Hematopoietic multipotent progenitor cell treated with erythropoietin and hydrocortisone succinate and interleukin-3 and kit ligand, for 8 days (in vitro differentiated cells): ENCODE measurements around the gene WDR47.
"Not testable (repeated sequence)": the region's sequence is repeated elsewhere in the genome, so short reads cannot be mapped to it uniquely, and the experiment has no call there.

Source experiments
- DNase-seq: peaks from one replicate; pipeline ENCODE4 v3.0.0-alpha.2; 2015

The WDR47 gene

GRCh38 chr1:109041621-109042468 is at the start of gene WDR47:
Gene WDR47, minus strand, starts transcription at chr1:109042102. Its CDS starts 18,590 bp downstream, at chr1:109023512.
- peak; percentile 96 for DNase-seq

DNA sequence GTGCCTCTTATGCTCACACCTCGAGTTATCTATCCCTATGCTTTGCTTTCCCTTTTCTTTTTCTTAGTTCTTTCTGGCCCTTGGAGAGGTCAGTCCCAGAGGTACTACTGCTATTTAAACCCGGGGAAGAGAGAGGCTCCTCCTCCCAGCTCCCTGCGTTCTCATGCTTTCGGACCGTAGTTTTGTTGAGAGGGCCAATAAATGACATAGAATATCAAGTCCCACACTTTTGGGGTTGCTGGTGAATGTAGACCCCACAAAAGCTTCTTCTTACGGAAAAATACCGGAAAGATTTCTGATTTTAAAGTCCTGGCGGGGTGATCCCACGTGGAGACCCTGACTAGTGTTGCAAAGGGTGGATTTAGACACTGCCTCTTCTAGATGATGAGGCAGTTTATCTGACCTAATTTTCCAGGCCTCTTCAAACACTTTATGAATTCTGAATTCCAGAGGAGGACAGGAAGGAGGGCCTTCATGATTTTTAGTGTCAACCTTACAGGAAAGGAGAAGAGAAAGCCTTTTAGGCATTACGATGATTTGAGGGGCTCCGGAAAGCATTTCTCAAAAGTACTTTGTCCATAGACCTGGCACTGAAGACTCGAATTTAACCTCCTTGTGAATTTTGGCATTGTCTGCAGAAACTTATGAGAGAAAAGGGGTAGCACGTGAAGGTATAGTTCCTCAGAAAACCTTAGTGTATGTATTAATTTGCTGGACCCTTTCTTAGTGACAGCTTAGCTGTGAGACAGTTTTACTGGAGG is 49.4 kb upstream of the WDR47 start:
- peak; percentile 73 for DNase-seq

DNA sequence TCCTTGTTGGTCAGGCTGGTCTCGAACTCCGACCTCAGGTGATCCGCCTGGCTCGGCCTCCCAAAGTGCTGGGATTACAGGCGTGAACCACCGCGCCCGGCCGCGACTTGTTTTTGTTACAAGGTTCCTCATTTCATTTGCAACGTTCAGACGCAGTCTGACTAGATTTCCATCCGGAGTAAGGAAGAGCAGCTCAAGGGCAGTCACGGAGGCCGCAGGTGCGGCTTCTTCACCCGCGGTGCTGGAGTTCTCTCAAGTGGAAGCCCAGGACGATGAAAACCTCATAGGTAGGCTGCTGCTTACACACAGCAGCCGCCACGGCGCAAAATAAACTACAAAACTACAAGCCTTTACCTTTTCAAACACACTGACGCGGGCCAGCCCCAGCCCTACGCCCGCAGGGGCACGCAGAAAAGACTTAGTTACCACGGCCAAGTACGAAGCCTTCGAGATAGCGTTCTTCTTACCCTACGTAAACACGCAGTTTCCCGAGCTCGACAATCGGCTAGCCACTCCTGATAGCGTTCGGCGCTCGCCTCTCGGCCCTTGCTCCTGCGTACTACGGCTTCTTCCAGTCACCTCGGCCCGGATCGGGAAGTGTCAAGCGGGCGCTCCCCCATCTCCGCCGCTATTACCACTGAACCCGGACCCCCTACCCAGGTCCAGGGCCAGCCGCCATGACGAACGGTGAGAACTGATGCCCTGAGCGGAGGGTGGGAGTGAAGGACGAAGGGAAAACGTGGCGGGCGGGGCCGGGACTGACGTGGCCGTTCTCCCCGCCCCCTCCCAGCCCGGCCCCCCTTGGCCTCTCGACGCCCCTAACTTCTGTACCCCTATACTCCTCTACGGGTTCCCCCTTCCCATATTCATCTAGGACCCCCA is 48.5 kb upstream of the WDR47 start, which contains the start of gene TMEM167B:
Gene TMEM167B, plus strand, starts transcription at position 569 of the 882 bp plus-strand sequence. Its CDS starts 109 bp downstream, at position 678.
- peak; percentile 95 for DNase-seq

GRCh38 chr1:109089242-109090015 is 47.5 kb upstream of the WDR47 start:
- peak; percentile 65 for DNase-seq

DNA sequence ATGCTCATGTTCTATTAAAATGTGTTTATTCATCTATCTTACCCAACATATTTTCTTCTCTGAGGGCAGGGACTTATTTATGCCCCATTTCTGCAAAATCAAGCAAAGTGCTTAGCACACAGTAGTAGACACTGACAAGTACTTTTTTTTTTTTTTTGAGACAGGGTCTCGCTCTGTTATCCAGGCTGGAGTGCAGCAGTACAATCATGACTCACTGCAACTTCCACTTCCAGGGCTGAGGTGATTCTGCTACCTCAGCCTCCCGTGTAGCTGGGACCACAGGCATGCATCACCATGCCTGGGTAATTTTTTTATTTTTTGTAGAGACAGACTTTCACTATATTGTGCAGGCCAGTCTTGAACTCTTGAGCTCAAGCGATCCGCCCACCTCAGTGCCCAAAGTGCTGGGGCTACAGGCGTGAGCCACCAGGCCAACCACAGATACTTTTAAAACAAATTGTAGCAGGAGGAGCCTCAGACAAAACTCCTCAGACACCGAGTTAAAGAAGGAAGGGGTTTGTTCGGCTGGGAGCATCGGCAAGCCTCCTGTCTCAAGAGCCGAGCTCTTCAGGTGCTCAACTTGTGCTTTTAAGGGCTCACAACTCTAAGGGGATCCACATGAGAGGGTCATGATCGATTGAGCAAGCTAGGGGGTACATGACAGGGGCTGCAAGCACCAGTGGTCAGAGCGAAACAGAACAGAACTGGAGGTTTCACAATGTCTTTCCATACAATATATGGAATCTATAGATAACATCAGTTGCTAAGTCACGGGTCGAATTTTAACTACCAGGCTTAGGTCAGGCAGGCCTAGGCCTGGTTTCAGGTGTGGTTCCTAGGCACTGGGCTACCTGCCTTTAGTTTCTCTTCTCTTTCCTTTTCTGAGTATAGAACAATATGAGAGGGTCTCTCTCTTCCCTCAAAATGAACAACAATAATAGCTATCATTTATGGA is 42.9 kb upstream of the WDR47 start:
- no peak for DNase-seq

DNA sequence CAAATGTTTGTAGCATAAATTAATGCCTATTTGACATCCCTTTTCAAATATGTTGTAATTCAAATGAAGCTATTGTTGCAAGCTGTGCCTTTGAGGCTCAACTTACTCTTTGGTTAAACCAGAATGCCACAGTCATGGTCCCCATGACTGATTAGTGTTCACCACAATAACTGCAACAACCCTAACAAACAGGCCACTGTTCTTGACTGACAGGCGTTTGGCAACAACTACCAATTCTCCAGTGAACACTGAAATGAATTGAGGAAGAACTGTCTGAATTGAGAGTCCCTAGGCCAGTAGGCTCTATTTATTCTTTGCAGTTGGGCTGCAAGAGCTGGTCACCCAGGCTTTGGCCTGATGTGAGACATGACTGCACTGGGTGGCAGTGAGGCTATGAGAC is 42.0 kb upstream of the WDR47 start:
- peak; percentile 38 for DNase-seq

DNA sequence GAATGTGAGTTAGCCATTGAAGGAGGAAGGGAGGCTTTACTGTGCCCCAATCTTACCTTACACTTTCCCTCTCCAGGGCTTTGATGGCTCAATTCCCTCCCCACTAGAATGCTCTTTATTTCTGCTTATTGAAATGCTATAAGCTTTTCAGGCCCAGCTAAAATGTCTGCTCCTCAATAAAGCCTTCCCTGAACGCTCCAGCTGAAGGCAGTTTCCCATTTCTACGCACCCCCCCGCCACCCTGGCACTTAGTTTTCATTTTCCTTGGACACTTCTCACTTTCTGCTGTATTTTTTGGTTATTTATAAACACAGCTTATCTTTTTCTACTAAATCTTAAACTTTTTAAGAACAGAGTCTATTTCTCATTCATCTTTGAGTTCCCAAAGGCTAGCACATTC is 41.6 kb upstream of the WDR47 start:
- DNase-seq = no peak

DNA sequence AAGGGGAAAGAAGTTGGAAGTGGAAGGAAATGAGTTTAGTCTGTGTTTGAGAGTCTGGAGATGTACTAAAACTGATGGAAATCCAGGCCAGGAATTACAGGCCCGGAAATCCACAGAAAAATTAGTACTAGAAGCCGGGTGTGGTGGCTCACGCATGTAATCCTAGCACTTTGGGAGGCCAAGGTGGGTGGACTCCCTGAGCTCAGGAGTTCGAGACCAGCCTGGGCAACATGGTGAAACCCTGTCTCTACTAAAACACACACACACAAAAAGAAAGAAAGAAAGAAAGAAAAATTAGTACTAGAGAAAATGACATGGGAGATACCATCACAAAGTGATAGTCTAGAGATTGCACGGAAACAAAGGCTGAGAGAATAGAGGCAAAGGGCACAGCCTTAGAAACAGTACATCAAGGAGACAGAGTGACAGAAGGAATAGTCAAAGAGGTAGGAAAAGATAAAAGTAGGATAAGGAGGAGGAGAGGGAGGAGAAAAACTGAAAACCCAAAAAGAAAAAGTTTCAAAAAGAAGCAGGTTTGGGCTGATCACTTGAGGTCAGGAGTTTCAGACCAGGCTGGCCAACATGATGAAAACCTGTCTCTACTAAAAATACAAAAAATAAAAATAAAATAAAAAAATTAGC is 38.7 kb upstream of the WDR47 start:
- no peak for DNase-seq

GRCh38 chr1:109079240-109079622 is 37.3 kb upstream of the WDR47 start:
- no peak for DNase-seq

GRCh38 chr1:109078317-109078716 is 36.4 kb upstream of the WDR47 start:
- DNase-seq = no peak

DNA sequence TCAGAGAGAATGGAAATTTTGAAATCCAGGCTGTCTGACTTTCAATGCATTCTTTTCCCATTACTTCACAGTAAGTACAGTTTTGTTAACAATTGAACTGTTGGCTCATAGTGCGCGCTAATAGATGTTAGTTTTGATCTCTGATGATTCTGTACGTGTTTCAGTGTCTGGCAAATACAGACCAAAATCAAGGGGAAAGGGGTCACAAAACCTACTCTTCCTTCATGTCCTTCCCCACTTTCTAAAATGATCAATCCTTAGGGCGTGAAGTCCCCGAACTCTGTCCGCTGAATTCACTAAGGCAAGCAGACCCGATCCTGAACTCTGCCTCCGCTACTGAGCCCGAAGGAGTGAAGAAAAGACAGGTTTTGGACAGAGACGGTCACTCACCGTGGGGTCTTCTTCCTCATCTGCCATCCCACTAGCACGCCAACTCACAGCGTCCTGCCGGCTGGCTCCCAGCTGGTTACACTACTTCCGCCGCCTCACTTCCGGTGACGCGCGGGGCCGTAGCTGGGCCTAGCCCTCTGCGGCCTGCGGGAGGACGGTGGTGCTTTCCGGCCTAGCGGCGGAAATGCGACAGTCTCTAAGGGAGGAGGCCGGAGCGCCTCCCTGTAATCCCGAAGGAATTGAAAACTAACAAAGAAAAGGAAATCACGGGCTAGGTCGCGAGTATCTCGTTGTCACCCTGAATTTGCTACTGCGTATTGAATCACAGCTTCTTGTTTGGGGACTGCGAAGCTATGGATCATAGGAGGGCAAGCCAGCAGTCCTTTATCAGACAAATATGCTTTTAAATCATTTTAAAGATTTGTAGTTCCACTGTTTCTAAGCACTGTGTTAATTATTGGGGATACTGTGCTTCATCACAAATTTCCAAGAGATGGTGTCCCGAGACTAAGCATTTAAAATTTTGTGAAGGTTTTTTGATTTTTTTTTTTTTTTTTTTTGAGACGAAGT is 33.9 kb upstream of the WDR47 start, which contains the start of gene TAF13:
Gene TAF13, minus strand, starts transcription at position 473 of the 960 bp plus-strand sequence. Its CDS starts 56 bp downstream, at position 417.
- DNase-seq = peak; percentile 93

- DNase-seq = no peak
Observed at GRCh38 chr1:109069294-109069693, 27.4 kb upstream of the WDR47 start.

- no peak for DNase-seq
Observed at GRCh38 chr1:109067883-109068282, 26.0 kb upstream of the WDR47 start.

- no peak for DNase-seq
Observed at GRCh38 chr1:109065137-109065536, 23.2 kb upstream of the WDR47 start.

GRCh38 chr1:109061183-109061582 is 19.3 kb upstream of the WDR47 start:
- DNase-seq = no peak

DNA sequence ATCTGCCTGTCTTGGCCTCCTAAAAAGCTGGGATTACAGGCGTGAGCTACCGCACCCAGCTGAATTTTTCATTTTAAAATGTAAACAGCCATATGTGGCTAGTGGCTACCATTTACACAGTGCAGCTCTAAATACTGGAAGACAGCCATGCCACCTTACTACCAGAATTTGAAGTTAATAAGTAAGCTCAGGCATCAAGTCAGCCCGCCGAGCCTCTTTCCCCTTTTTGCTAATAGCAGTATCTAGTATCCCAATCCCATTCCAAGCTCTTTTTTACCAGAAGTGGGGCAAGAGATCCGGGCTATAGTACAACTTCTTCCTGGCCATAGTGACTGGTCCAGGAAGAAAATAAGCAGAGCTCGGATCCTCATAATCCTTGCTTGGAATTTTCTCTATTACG is 18.8 kb upstream of the WDR47 start:
- DNase-seq = no peak

DNA sequence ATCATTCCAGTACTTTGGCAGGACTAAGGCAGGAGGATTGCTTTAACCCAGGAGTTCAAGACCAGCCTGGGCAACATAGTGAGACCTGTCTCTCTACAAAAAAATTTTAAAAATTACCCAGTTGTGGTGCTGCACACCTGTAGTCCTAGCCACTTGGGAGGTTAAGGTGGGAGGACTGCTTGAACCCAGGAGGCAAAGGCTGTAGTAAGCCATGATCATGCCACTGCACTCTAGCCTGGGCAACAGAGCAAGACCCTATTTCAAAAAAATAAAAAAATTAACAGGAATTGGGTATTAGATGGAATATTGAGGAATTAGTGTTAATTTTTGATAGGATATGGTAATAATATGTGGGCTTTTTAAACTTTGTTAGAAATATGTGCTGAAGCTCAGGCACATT is 17.1 kb upstream of the WDR47 start:
- DNase-seq = no peak

DNA sequence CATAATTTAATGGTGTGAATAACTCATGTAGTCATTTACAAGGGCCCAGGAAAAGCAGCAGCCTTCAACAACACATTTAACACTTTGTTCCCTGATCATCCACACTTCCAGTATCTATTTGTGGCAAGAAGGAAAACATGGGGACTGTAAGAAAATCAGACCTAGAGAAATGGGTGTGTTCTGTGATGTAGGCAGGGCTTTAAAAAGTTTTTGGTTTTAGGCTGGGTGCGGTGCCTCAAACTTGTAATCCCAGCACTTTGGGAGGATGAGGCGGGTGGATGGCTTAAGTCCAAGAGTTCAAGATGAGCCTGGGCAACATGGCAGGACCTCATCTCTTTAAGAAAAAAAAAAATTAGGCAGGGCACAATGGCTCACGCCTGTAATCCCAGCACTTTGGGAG is 14.2 kb upstream of the WDR47 start:
- DNase-seq = no peak

DNA sequence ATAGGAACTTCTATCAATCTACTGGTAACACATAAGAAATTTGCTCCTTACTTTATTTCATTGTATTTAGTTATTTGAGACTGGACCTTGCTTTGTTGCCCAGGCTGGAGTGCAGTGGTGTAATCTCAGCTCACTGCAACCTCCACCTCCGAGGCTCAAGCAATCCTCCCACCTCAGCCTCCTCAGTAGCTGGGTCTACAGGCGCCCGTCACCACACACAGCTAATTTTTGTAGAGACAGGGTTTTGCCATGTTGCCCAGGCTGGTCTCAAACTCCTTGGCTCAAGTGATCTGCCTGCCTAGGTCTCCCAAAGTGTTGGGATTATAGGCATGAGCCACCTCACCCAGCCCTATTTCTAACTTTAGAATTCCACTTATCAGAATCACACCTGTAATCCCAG is 10.2 kb upstream of the WDR47 start:
- not testable (repeated sequence) for DNase-seq
